Lung (tissue), 12 donors: ENCODE measurements around the gene CETP. TPM values are rescaled to one million over a fixed set of nuclear protein-coding genes. Genes with fewer than 3 reads are reported as not detected.
"Not testable (repeated sequence)": the region's sequence is repeated elsewhere in the genome, so short reads cannot be mapped to it uniquely, and the experiment has no call there.

ENCODE experiments used
- ATAC-seq: fragments of 200-7000 bp; cut with Tn5 transposase; one replicate; pipeline ENCODE4 v1.9.1; 2020; ENCODE audit warnings: moderate number of reproducible peaks; ENCODE audit not compliant: insufficient read depth, low FRiP score
- DNase-seq, 3 donors: peaks; one replicate each; pipeline ENCODE4 v3.0.0-alpha.2; 2013 to 2017
- H3K27ac ChIP-seq, 2 donors: one replicate each; pipeline ENCODE4 v1.5.1; 2013; ENCODE audit warnings: mild to moderate bottlenecking in 2 of 2, moderate library complexity in 2 of 2, control low read depth in 1 of 2, inconsistent platforms in 1 of 2, low read depth in 1 of 2, low read length in 1 of 2
- H3K27me3 ChIP-seq, 3 donors: one replicate each; pipeline ENCODE4 v1.5.1; 2013; ENCODE audit warnings: low read length in 2 of 3; ENCODE audit not compliant: control insufficient read depth in 3 of 3, insufficient read depth in 3 of 3
- H3K36me3 ChIP-seq, 4 donors: one replicate each; pipeline ENCODE4 v1.5.1; 2013; ENCODE audit warnings: low read length in 4 of 4, mild to moderate bottlenecking in 1 of 4, moderate library complexity in 1 of 4; ENCODE audit not compliant: control insufficient read depth in 4 of 4, insufficient read depth in 4 of 4
- H3K4me1 ChIP-seq, 5 donors: one replicate each; pipeline ENCODE4 v1.5.1; 2013; ENCODE audit warnings: low read length in 5 of 5, mild to moderate bottlenecking in 2 of 5, moderate library complexity in 1 of 5; ENCODE audit not compliant: control insufficient read depth in 5 of 5, insufficient read depth in 5 of 5
- H3K4me3 ChIP-seq: one replicate; pipeline ENCODE4 v1.5.1; 2013; ENCODE audit warnings: mild to moderate bottlenecking, control low read depth, moderate library complexity
- H3K9ac ChIP-seq, 2 donors: one replicate each; pipeline ENCODE4 v1.5.1; 2013; ENCODE audit warnings: low read length in 2 of 2, control low read depth in 1 of 2; ENCODE audit not compliant: insufficient read depth in 1 of 2
- H3K9me3 ChIP-seq, 4 donors: one replicate each; pipeline ENCODE4 v1.5.1; 2013; ENCODE audit warnings: low read length in 3 of 4, mild to moderate bottlenecking in 1 of 4, moderate library complexity in 1 of 4; ENCODE audit not compliant: control insufficient read depth in 4 of 4, insufficient read depth in 3 of 4
- WGBS, 2 donors: extraction: QIAGEN DNeasy Blood & Tissue Kit; methylation state at CpG; one replicate each; pipeline ENCODE4 v1.1.7; 2013; 5-methylcytosine and 5-hydroxymethylcytosine counted together
- polyA plus RNA-seq, 2 donors: library from polyadenylated mRNA; stranded (reverse); fragments of 200-250 nt; gene quantifications; one replicate each; pipeline ENCODE4 v1.2.1, GENCODE V29; 2013
- total RNA-seq, 2 donors: library from RNA; depleted of rRNA in 1 of 2; stranded (reverse); fragments of >200 nt in 1 of 2; gene quantifications; one replicate each; pipeline ENCODE4 v1.2.1, GENCODE V29; 2014 to 2021
- TF ChIP-seq, protein P1 (sequence below): IDR thresholded peaks from 2 replicates; pipeline ENCODE4 v1.5.1; 2012; ENCODE audit warnings: mild to moderate bottlenecking; ENCODE audit errors: control extremely low read depth, extremely low read depth
- donor health status: control.
- donor health status: control.
- donor health status: Bipolar disorder and iron deficiency.
- donor health status: healthy.
- donor health status: DM: yes; HTN: yes; CAD: no.

CETP gene
- total and polyA plus RNA-seq, 4 donors, result 0.71 to 8.4 (median 0.83) TPM

DNA sequence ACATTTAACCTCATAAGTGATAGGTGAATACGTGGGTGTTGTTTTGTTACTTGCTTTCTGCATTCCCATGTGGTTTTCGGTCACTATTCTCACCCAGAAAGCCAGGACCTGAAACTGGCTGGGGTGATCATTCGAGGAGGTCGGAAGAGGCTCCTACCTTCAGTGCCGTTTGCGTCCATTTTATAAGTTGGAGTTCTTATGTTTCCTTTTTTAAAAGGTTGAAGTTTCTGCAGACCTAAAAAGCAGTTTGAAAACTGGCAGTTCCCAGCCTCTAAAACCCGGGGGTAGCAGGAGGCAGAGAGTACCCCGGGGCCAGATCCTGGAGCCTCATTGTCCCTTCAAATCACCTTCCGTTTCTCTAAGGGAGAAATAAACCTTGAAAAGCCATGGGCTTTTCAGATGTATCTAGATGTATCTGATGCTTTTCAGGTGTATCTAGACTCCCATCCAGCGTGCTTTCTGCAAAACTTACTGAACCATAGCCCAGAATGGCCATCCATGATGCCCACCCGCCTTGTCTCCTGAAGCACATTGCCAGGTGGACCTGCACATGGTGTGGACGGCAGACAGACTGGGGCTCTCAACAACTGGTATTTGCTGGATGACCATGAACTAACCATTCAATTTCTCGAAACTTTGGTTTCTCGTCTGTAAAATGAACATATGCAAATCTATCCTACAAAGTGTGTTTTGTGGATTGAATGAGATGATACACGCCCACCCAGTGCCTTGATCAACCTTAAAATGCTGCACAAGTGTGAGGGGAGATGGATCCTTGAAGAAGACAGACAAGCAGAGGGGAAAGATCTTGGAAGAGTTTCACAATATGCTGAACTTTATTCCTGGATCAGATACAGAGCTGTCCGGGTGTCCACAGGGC, 28.9 kb downstream of the CETP start:
- WGBS, 2 donors, result 64 to 73% methylated on average over 16 of the region's 16 CpGs
- TF ChIP-seq, protein P1, sequence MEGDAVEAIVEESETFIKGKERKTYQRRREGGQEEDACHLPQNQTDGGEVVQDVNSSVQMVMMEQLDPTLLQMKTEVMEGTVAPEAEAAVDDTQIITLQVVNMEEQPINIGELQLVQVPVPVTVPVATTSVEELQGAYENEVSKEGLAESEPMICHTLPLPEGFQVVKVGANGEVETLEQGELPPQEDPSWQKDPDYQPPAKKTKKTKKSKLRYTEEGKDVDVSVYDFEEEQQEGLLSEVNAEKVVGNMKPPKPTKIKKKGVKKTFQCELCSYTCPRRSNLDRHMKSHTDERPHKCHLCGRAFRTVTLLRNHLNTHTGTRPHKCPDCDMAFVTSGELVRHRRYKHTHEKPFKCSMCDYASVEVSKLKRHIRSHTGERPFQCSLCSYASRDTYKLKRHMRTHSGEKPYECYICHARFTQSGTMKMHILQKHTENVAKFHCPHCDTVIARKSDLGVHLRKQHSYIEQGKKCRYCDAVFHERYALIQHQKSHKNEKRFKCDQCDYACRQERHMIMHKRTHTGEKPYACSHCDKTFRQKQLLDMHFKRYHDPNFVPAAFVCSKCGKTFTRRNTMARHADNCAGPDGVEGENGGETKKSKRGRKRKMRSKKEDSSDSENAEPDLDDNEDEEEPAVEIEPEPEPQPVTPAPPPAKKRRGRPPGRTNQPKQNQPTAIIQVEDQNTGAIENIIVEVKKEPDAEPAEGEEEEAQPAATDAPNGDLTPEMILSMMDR, result no peak

GRCh38 chr16:56992431-56992830, 30.7 kb downstream of the CETP start:
- Histone ChIP-seq H3K4me1 (peaks cover 0 to 23% (median 4%) of the 10 kb centered on the region in 5 donors), H3K27me3 (peaks cover 0 to 23% (median 7%) of the 10 kb centered on the region in 3 donors)
- not testable (repeated sequence) for H3K9ac ChIP-seq, H3K9me3 ChIP-seq, H3K27ac ChIP-seq, H3K36me3 ChIP-seq, ATAC-seq, H3K4me3 ChIP-seq, DNase-seq
- WGBS, 2 donors, result 89 to 95% methylated on average over 1 of the region's 1 CpG

More for the DNA sequence above, 28.9 kb downstream of the CETP start:
- Histone ChIP-seq H3K27ac (peak overlapping the region; percentile 17 to 62), H3K9ac (peak overlapping the region in 1 of 2 donors; percentile 77), H3K4me3 (no peak overlapping the region), H3K36me3 (no peaks in the 10 kb centered on the region), H3K27me3 (peaks cover 0 to 23% (median 7%) of the 10 kb centered on the region in 3 donors), H3K4me1 (peaks cover 0 to 33% (median 4%) of the 10 kb centered on the region in 5 donors), H3K9me3 (no peaks in the 10 kb centered on the region)
- ATAC-seq, result no peak
- DNase-seq, result no peak

DNA sequence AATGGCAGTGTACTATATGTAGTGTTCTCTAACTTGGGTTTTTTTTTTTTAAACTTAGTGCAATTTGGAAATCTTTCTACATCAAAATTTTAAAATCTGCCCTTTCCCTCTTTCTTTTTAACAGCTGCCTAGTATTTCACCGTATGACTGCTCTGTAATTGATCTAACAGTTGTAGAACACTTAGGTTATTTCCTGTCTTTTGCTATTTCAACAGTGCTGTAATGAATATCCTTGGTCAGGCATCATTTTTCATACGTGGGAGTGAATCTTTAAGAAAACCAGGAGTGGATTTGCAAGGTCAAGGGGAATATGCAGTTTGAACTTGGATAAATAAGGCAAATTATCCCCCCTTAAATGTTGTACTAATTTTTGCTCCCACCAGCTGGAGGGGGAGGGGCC, 31.5 kb downstream of the CETP start:
- Histone ChIP-seq H3K9ac (no peak overlapping the region), H3K36me3 (no peaks in the 10 kb centered on the region), H3K9me3 (no peaks in the 10 kb centered on the region), H3K27me3 (peaks cover 0 to 23% (median 7%) of the 10 kb centered on the region in 3 donors), H3K4me1 (peaks cover 0 to 23% (median 4%) of the 10 kb centered on the region in 5 donors), H3K4me3 (no peak overlapping the region), H3K27ac (no peak overlapping the region)
- 23 to 40% methylated on average over 2 of the region's 2 CpGs for WGBS, 2 donors
- TF ChIP-seq, protein P1, result no peak
- no peak for DNase-seq
- ATAC-seq, result no peak

DNA sequence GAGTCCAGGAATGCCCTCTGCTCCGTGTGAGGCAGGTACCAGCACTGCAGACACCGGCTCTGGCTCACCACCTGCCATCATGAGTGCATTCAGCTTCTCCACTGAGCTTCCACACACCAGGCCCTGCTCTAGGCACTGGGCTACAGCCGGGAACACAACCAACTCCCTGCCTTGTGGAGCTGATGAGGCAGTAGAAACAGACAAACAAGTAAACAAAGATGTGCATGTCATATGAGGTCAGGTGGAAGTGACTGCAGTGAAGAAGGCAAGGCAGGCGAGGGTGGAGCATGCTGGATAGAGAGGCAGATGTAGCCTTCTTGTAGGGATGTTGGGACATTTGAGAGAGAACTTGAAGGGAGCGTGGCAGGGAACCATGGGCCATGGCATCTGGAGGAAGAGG, 32.6 kb downstream of the CETP start:
- Histone ChIP-seq H3K9me3 (no peaks in the 10 kb centered on the region), H3K4me1 (peaks cover 0 to 17% (median 4%) of the 10 kb centered on the region in 5 donors), H3K27me3 (peaks cover 0 to 23% (median 7%) of the 10 kb centered on the region in 3 donors), H3K9ac (no peak overlapping the region), H3K36me3 (no peaks in the 10 kb centered on the region), H3K27ac (no peak overlapping the region), H3K4me3 (no peak overlapping the region)
- TF ChIP-seq, protein P1, result no peak
- ATAC-seq (no peak), DNase-seq (no peak)
- 72 to 83% methylated on average over 5 of the region's 5 CpGs for WGBS, 2 donors
